H1 (cell line): Measurements from ENCODE around the gene DOC2A. TPM values are rescaled to one million over a fixed set of nuclear protein-coding genes. Genes with fewer than 3 reads are reported as not detected.

ENCODE experiments used
- ASH2L ChIP-seq: fragments of 200-600, 300-600 bp; sonication (generic); IDR thresholded peaks from one replicate; pipeline ENCODE4 v1.7.1; 2017; ENCODE audit warnings: low read length
- EGR1 ChIP-seq: IDR thresholded peaks from 2 replicates; pipeline ENCODE4 v1.6.1; 2011; ENCODE audit warnings: low read depth, low read length, borderline replicate concordance
- EZH2 ChIP-seq: fragments of 200-600 bp; sonication (generic); IDR thresholded peaks from 2 replicates; pipeline ENCODE4 v1.7.1; 2012; ENCODE audit warnings: low read depth, mild to moderate bottlenecking, moderate library complexity, low read length, inconsistent platforms; ENCODE audit not compliant: severe bottlenecking
- KDM5A ChIP-seq: fragments of 200-600 bp; IDR thresholded peaks from 2 replicates; pipeline ENCODE4 v1.7.1; 2012; ENCODE audit warnings: mild to moderate bottlenecking, low read length, inconsistent platforms, mixed read lengths
- POU5F1 ChIP-seq: IDR thresholded peaks from 2 replicates; pipeline ENCODE4 v1.6.1; 2011; ENCODE audit warnings: low read depth, mild to moderate bottlenecking, low read length, moderate library complexity
- SAP30 ChIP-seq: fragments of 300-600 bp; sonication (generic); IDR thresholded peaks from 2 replicates; pipeline ENCODE4 v1.7.1; 2012; ENCODE audit warnings: low read length, moderate library complexity, mild to moderate bottlenecking, inconsistent platforms; ENCODE audit not compliant: insufficient read depth, insufficient replicate concordance
- SIN3A ChIP-seq, 2 experiments: IDR thresholded peaks in 1 of 2; conservative IDR thresholded peaks in 1 of 2; 2 replicates each; pipeline ENCODE4 v1.6.1; 2011 to 2012; ENCODE audit warnings: low read length in 2 of 2, improper control_type of control experiment in 1 of 2, low read depth in 1 of 2, mild to moderate bottlenecking in 1 of 2
- SIRT6 ChIP-seq: IDR thresholded peaks from one replicate; pipeline ENCODE4 v1.7.1; 2012; ENCODE audit warnings: low read length, inconsistent platforms
- TCF12 ChIP-seq: IDR thresholded peaks from 2 replicates; pipeline ENCODE4 v1.6.1; 2011; ENCODE audit warnings: low read depth, mild to moderate bottlenecking, low read length
- polyA plus RNA-seq, 7 experiments: library from polyadenylated mRNA; depleted of rRNA in 3 of 7; stranded (reverse) in 5 of 7; unstranded in 2 of 7; fragments of >200 nt in 5 of 7; fragments of 200-250 nt in 2 of 7; gene quantifications; 1 replicate in 5 of 7; 2 replicates in 1 of 7; 4 replicates in 1 of 7; pipeline versions ENCODE4 v1.2.1 to v1.2.3, GENCODE V29; 2011 to 2013; ENCODE audit warnings: missing spikeins in 2 of 7, mixed read lengths in 2 of 7
- total RNA-seq: library from RNA; stranded (reverse); fragmentation: NEBNext Ultra II Directional; extraction: Animal tissue kit (Norgen Biotek cat#: 25700); gene quantifications from 2 replicates; pipeline ENCODE4 v1.2.1, GENCODE V29; 2021

DOC2A gene
- total and polyA plus RNA-seq, 2 of the 8 experiments (the other 6 are each of a cell fraction or from before 2014, with no cell fraction given) = 13.9 to 20.7 TPM

GRCh38 chr16:29958756-29959155 is 52.1 kb downstream of the DOC2A start (continued):
- TF ChIP-seq POU5F1 = no peak
- no peak for TF ChIP-seq SIN3A (conservative IDR thresholded peaks at IDR 0.05 in 1 of 2, IDR thresholded peaks at IDR 0.05 in 1 of 2; ENCODE audit: low read depth in 1 of 2, low read length in 2 of 2)
- no peak for TF ChIP-seq ASH2L
- TF ChIP-seq TCF12 = no peak
- TF ChIP-seq KDM5A = no peak
- TF ChIP-seq EZH2 = no peak
- TF ChIP-seq SIRT6 = no peak
- no peak for TF ChIP-seq SAP30
- no peak for TF ChIP-seq EGR1

Other genes starting within 250 kb of the DOC2A start
- gene ZG16, start 232.8 kb downstream of the DOC2A start, total RNA-seq = not detected in 2 replicates
- not detected in 2 replicates for gene ZG16, start 232.8 kb downstream of the DOC2A start, polyA plus RNA-seq (2011; rRNA removed)
- 142 and 145 TPM in 2 replicates for gene KIF22, start 220.3 kb downstream of the DOC2A start, total RNA-seq
- gene KIF22, start 220.3 kb downstream of the DOC2A start, polyA plus RNA-seq (2011; rRNA removed) = 139 and 161 TPM in 2 replicates
- 376 and 380 TPM in 2 replicates for gene MAZ, start 204.5 kb downstream of the DOC2A start, total RNA-seq
- gene MAZ, start 204.5 kb downstream of the DOC2A start, polyA plus RNA-seq (2011; rRNA removed) = 219 and 357 TPM in 2 replicates
- 12.8 and 16.6 TPM in 2 replicates for gene PRRT2, start 198.8 kb downstream of the DOC2A start, total RNA-seq
- 32.6 and 49.7 TPM in 2 replicates for gene PRRT2, start 198.8 kb downstream of the DOC2A start, polyA plus RNA-seq (2011; rRNA removed)
- 56.4 and 56.6 TPM in 2 replicates for gene PAGR1, start 194.9 kb downstream of the DOC2A start, total RNA-seq
- 35.4 and 53.5 TPM in 2 replicates for gene PAGR1, start 194.9 kb downstream of the DOC2A start, polyA plus RNA-seq (2011; rRNA removed)
- gene MVP, start 190.6 kb downstream of the DOC2A start, total RNA-seq = 1.9 and 2.9 TPM in 2 replicates
- 1.9 and 4.3 TPM in 2 replicates for gene MVP, start 190.6 kb downstream of the DOC2A start, polyA plus RNA-seq (2011; rRNA removed)
- 69.2 and 70.9 TPM in 2 replicates for gene CDIPT, start 147.8 kb downstream of the DOC2A start, total RNA-seq
- gene CDIPT, start 147.8 kb downstream of the DOC2A start, polyA plus RNA-seq (2011; rRNA removed) = 140 and 190 TPM in 2 replicates
- 43.5 and 46.6 TPM in 2 replicates for gene SEZ6L2, start 111.5 kb downstream of the DOC2A start, total RNA-seq
- 47.7 and 65.7 TPM in 2 replicates for gene SEZ6L2, start 111.5 kb downstream of the DOC2A start, polyA plus RNA-seq (2011; rRNA removed)
- gene ASPHD1, start 110.5 kb downstream of the DOC2A start, total RNA-seq = 17.8 and 18.6 TPM in 2 replicates
- 14.1 and 14.5 TPM in 2 replicates for gene ASPHD1, start 110.5 kb downstream of the DOC2A start, polyA plus RNA-seq (2011; rRNA removed)
- 10.8 and 12.3 TPM in 2 replicates for gene KCTD13, start 84.8 kb downstream of the DOC2A start, total RNA-seq
- gene KCTD13, start 84.8 kb downstream of the DOC2A start, polyA plus RNA-seq (2011; rRNA removed) = 9.2 and 14.0 TPM in 2 replicates
- 60.2 and 64.9 TPM in 2 replicates for gene TMEM219, start 48.9 kb downstream of the DOC2A start, total RNA-seq
- 116 and 150 TPM in 2 replicates for gene TMEM219, start 48.9 kb downstream of the DOC2A start, polyA plus RNA-seq (2011; rRNA removed)
- gene TAOK2, start 37.2 kb downstream of the DOC2A start, total RNA-seq = 32.6 and 34.2 TPM in 2 replicates
- gene TAOK2, start 37.2 kb downstream of the DOC2A start, polyA plus RNA-seq (2011; rRNA removed) = 13.5 and 18.0 TPM in 2 replicates
- gene HIRIP3, start 15.4 kb downstream of the DOC2A start, total RNA-seq = 17.7 and 18.5 TPM in 2 replicates
- 11.9 and 14.0 TPM in 2 replicates for gene HIRIP3, start 15.4 kb downstream of the DOC2A start, polyA plus RNA-seq (2011; rRNA removed)
- gene INO80E, start 14.8 kb downstream of the DOC2A start, total RNA-seq = 91.2 and 92.7 TPM in 2 replicates
- 43.0 and 110 TPM in 2 replicates for gene INO80E, start 14.8 kb downstream of the DOC2A start, polyA plus RNA-seq (2011; rRNA removed)
- gene C16orf92, start 12.2 kb upstream of the DOC2A start, total RNA-seq = not detected in 2 replicates
- gene C16orf92, start 12.2 kb upstream of the DOC2A start, polyA plus RNA-seq (2011; rRNA removed) = not detected in 2 replicates
- gene TLCD3B, start 20.2 kb upstream of the DOC2A start, total RNA-seq = 26.9 and 27.8 TPM in 2 replicates
- 15.2 and 23.0 TPM in 2 replicates for gene TLCD3B, start 20.2 kb upstream of the DOC2A start, polyA plus RNA-seq (2011; rRNA removed)
- gene ALDOA, start 54.7 kb upstream of the DOC2A start, total RNA-seq = 1,083 and 1,146 TPM in 2 replicates
- gene ALDOA, start 54.7 kb upstream of the DOC2A start, polyA plus RNA-seq (2011; rRNA removed) = 1,072 and 1,397 TPM in 2 replicates
- gene PPP4C, start 65.0 kb upstream of the DOC2A start, total RNA-seq = 148 TPM in 2 replicates
- gene PPP4C, start 65.0 kb upstream of the DOC2A start, polyA plus RNA-seq (2011; rRNA removed) = 298 and 355 TPM in 2 replicates
- 2.3 and 2.8 TPM in 2 replicates for gene TBX6, start 80.9 kb upstream of the DOC2A start, total RNA-seq
- gene TBX6, start 80.9 kb upstream of the DOC2A start, polyA plus RNA-seq (2011; rRNA removed) = 2.2 and 3.6 TPM in 2 replicates
- 40.3 and 43.2 TPM in 2 replicates for gene YPEL3, start 85.2 kb upstream of the DOC2A start, total RNA-seq
- gene YPEL3, start 85.2 kb upstream of the DOC2A start, polyA plus RNA-seq (2011; rRNA removed) = 53.3 and 91.8 TPM in 2 replicates
- gene GDPD3, start 102.5 kb upstream of the DOC2A start, total RNA-seq = 1.5 TPM in 1 of 2 replicates, not detected in the other
- 0.20 and 0.30 TPM in 2 replicates for gene GDPD3, start 102.5 kb upstream of the DOC2A start, polyA plus RNA-seq (2011; rRNA removed)
- gene MAPK3, start 112.2 kb upstream of the DOC2A start, total RNA-seq = 28.7 and 40.1 TPM in 2 replicates
- 67.9 and 96.1 TPM in 2 replicates for gene MAPK3, start 112.2 kb upstream of the DOC2A start, polyA plus RNA-seq (2011; rRNA removed)
- gene CORO1A, start 172.6 kb upstream of the DOC2A start, total RNA-seq = 11.7 and 12.1 TPM in 2 replicates
- gene CORO1A, start 172.6 kb upstream of the DOC2A start, polyA plus RNA-seq (2011; rRNA removed) = 10.9 and 11.8 TPM in 2 replicates
- gene BOLA2B, start 182.6 kb upstream of the DOC2A start, total RNA-seq = 208 and 211 TPM in 2 replicates
- 872 and 991 TPM in 2 replicates for gene BOLA2B, start 182.6 kb upstream of the DOC2A start, polyA plus RNA-seq (2011; rRNA removed)
- 18.2 and 36.9 TPM in 2 replicates for gene SLX1A, start 182.8 kb upstream of the DOC2A start, total RNA-seq
- 4.7 and 7.3 TPM in 2 replicates for gene SLX1A, start 182.8 kb upstream of the DOC2A start, polyA plus RNA-seq (2011; rRNA removed)
- gene SULT1A3, start 188.2 kb upstream of the DOC2A start, total RNA-seq = 10.9 and 13.8 TPM in 2 replicates
- gene SULT1A3, start 188.2 kb upstream of the DOC2A start, polyA plus RNA-seq (2011; rRNA removed) = 1.9 and 4.4 TPM in 2 replicates
- gene NPIPB13, start 237.5 kb upstream of the DOC2A start, total RNA-seq = 13.5 and 15.5 TPM in 2 replicates
- gene NPIPB13, start 237.5 kb upstream of the DOC2A start, polyA plus RNA-seq (2011; rRNA removed) = 4.3 and 6.0 TPM in 2 replicates